Measurements from ENCODE around the gene C14orf93.

GRCh38 chr14:23044840-23045239 is 34.9 kb upstream of the C14orf93 start:
- TF ChIP-seq CTCF (IDR thresholded peaks at IDR 0.05) (no peak), ZFX (IDR thresholded peaks at IDR 0.05; ENCODE audit: borderline replicate concordance) (no peak)

All from 22Rv1 (cell line).